Mucosa of stomach (tissue), 1 donor: Measurements from ENCODE around the gene TRAF1.

Source experiments
- H3K27me3 ChIP-seq: one replicate; pipeline ENCODE4 v1.7.0; 2013; ENCODE audit warnings: mild to moderate bottlenecking, low read length; ENCODE audit not compliant: control insufficient read depth, insufficient read depth
- H3K36me3 ChIP-seq: one replicate; pipeline ENCODE4 v1.7.0; 2013; ENCODE audit warnings: low read length; ENCODE audit not compliant: control insufficient read depth, insufficient read depth
- H3K4me1 ChIP-seq: one replicate; pipeline ENCODE4 v1.7.0; 2013; ENCODE audit warnings: mild to moderate bottlenecking, low read length; ENCODE audit not compliant: control insufficient read depth, insufficient read depth
- H3K4me3 ChIP-seq: one replicate; pipeline ENCODE4 v1.7.0; 2013; ENCODE audit warnings: low read length
- H3K9ac ChIP-seq: one replicate; pipeline ENCODE4 v1.7.0; 2013; ENCODE audit warnings: mild to moderate bottlenecking, low read length, moderate library complexity
- H3K9me3 ChIP-seq: one replicate; pipeline ENCODE4 v1.7.0; 2013; ENCODE audit warnings: mild to moderate bottlenecking, low read length, moderate library complexity; ENCODE audit not compliant: control insufficient read depth
- donor health status: Pancreatic carcinoma.

The TRAF1 gene

DNA sequence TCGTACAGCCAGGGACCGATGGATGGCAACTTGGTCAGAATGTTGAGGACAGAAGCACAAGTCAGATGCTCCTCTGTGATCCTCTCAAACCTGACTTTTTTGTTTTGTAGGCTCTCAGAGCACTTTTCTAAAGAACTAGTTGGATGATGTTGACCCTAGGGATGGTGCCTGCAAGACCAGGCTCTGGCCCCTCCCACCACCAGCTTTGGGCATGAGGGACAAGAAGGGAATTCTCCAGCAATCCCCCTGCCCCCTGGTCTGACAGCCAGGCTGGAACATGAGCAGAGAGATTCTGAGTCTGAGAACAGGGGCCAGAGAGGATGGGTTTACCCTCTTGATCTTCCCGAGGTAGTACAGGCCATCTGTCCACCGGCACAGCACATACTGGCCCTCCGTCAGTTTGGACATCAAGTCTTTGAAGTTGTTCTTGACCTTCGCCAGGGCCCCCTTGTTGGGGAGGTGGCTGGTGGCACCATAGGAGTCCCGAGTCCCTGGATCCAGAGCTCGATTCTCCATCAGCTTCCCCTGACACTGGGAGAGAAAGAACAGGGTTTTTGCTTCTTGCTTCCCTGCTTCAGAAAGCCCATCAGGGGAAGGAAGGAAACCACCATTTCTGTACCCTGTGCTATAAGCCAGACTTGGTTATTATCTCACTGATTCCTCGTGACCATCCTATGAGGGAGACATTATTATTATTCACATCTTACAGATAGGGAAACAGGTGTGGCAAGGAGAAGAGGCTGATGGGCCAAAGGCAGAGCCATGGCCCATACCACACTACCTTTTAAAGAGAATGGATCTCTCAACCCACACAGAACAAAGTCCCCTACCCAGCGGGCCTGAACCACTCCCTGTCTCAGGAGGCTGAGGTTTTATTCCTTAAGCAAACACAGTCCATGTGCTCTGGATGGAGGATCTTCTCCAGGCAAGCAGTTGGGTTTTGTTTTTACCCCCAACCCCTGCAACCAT is 52.1 kb downstream of the TRAF1 start:
- no peak overlapping the region for H3K9ac ChIP-seq

GRCh38 chr9:120873512-120873911 is 53.1 kb downstream of the TRAF1 start:
- Histone ChIP-seq H3K36me3 (peaks cover 7% of the 10 kb centered on the region), H3K4me3 (no peak overlapping the region), H3K9me3 (no peaks in the 10 kb centered on the region), H3K27me3 (no peaks in the 10 kb centered on the region), H3K4me1 (peaks cover 10% of the 10 kb centered on the region), H3K9ac (no peak overlapping the region)

More for the DNA sequence above, 52.1 kb downstream of the TRAF1 start:
- no peak overlapping the region for H3K4me3 ChIP-seq
- H3K27me3 ChIP-seq, result no peaks in the 10 kb centered on the region
- H3K4me1 ChIP-seq, result peaks cover 10% of the 10 kb centered on the region
- H3K36me3 ChIP-seq, result peaks cover 7% of the 10 kb centered on the region
- H3K9me3 ChIP-seq, result no peaks in the 10 kb centered on the region

DNA sequence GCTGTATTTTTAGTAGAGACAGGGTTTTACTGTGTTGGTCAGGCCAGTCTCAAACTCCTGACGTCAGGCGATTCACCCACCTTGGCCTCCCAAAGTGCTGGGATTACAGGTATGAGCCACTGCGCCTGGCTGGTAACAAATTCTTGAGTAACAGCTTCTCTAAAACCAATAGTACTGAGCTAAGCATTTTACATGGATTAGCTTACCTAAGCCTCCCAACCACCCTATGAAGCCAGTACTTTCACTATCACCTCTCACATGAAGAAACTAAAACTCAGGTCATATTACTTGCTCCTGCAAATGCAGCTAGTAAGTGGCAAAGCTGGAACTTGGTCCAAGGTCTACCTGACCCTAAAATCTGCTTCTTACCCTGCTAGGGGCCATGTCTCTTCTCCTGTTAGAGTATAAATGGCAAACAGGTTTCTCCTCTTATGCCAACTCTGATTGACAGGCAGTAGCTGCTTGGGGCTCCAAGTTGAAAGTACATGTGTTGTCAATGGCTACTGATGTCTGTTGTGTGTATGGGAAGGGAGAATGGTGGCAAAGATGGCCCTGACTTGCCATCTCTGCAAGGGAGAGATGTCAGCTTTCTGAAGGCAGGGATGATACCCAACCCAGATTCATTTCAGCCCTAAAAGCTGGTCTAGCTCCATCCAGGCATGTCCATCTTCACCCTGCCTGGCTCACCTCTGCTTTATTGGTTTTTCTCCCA is 53.6 kb downstream of the TRAF1 start:
- H3K27me3 ChIP-seq, result no peaks in the 10 kb centered on the region
- no peak overlapping the region for H3K9ac ChIP-seq
- H3K4me3 ChIP-seq, result no peak overlapping the region
- peaks cover 12% of the 10 kb centered on the region for H3K4me1 ChIP-seq
- peaks cover 7% of the 10 kb centered on the region for H3K36me3 ChIP-seq
- no peaks in the 10 kb centered on the region for H3K9me3 ChIP-seq

DNA sequence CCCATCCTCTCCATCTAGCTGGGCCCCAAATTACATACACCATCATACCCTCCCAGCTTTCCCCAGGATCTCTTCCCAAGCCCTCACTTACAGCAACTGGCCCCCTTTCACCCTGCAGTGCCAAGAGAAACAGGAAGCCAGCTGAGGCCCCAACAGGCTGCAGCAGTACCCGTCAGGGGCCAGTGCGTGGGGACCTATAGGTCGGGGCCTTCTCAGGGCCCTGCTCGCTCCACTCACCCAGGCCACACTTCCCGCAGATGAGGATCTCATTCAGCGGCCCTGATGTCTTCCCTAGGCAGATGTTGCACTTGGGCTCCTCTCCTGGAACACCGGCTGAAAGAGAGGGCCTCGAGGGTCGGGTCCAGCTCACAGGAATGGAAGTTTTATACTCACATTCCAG is 56.4 kb downstream of the TRAF1 start:
- H3K27me3 ChIP-seq, result no peaks in the 10 kb centered on the region
- peaks cover 7% of the 10 kb centered on the region for H3K4me1 ChIP-seq
- H3K4me3 ChIP-seq, result no peak overlapping the region
- H3K36me3 ChIP-seq, result peaks cover 7% of the 10 kb centered on the region
- no peaks in the 10 kb centered on the region for H3K9me3 ChIP-seq
- H3K9ac ChIP-seq, result no peak overlapping the region

GRCh38 chr9:120869726-120870125 is 56.9 kb downstream of the TRAF1 start:
- peak overlapping the region; percentile 0 for H3K9ac ChIP-seq
- H3K36me3 ChIP-seq, result peaks cover 7% of the 10 kb centered on the region
- H3K4me3 ChIP-seq, result peak overlapping the region; percentile 85
- no peaks in the 10 kb centered on the region for H3K9me3 ChIP-seq
- H3K4me1 ChIP-seq, result peaks cover 7% of the 10 kb centered on the region
- H3K27me3 ChIP-seq, result no peaks in the 10 kb centered on the region

- H3K27me3 ChIP-seq, result no peaks in the 10 kb centered on the region
- peak overlapping the region; percentile 71 for H3K9ac ChIP-seq
- peaks cover 7% of the 10 kb centered on the region for H3K36me3 ChIP-seq
- no peaks in the 10 kb centered on the region for H3K9me3 ChIP-seq
- H3K4me1 ChIP-seq, result peaks cover 7% of the 10 kb centered on the region
- peak overlapping the region; percentile 85 for H3K4me3 ChIP-seq
Observed at GRCh38 chr9:120869360-120869687, 57.3 kb downstream of the TRAF1 start.

DNA sequence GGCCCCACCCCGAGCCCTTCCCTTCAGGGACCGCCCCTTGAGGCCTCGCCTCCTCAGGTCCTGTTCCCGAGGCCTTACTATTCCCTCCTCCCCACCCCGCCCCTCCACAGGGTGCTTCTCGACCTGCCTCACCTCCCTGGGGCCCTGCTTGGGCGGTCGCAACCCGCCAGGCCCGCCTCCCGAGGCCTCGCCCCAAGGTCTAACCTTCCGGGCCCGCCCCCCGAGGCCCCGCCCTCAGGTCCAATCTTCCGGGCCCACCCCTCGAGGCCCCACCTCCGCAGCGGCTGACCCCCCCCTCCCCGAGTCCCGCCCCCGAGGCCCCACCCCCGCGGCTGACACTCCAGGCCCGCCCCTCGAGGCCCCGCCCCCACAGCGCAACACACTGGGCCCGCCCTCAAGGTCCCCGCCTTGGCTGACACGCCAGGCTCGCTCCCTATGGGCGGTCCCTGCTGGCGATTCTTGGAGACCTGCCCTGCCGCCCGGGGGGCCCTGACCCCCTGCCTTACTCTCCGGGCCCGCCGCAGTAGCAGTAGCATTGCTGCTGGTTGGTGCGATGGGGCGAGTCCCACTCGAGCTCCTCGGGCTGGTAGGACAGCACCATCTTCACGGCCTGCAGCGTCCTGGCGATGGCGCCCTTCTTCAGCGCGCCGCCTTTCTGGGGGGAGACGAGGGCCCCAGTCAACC is 57.8 kb downstream of the TRAF1 start:
- H3K4me3 ChIP-seq, result peak overlapping the region; percentile 85
- no peaks in the 10 kb centered on the region for H3K9me3 ChIP-seq
- H3K4me1 ChIP-seq, result peaks cover 7% of the 10 kb centered on the region
- H3K27me3 ChIP-seq, result no peaks in the 10 kb centered on the region
- peaks cover 7% of the 10 kb centered on the region for H3K36me3 ChIP-seq
- H3K9ac ChIP-seq, result peak overlapping the region; percentile 71

DNA sequence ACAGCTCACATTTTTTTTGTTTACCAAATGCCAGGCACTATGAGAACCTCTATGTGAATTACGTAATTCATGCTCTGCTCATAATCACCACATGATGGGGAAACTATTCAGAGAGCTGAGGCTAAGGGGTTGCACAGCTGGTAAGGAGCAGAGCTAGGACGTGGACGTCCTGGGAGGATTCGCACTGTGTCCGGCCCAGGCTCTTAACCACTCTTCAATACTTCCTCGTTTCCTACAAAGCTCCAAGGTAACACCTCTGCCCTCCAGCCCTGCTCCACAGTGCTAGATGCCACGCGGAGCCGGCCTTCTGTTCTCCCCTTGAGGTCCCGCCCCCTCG is 58.3 kb downstream of the TRAF1 start:
- Histone ChIP-seq H3K4me1 (peaks cover 7% of the 10 kb centered on the region), H3K4me3 (peak overlapping the region; percentile 6), H3K9me3 (no peaks in the 10 kb centered on the region), H3K27me3 (no peaks in the 10 kb centered on the region), H3K36me3 (peaks cover 3% of the 10 kb centered on the region), H3K9ac (peak overlapping the region; percentile 45)

DNA sequence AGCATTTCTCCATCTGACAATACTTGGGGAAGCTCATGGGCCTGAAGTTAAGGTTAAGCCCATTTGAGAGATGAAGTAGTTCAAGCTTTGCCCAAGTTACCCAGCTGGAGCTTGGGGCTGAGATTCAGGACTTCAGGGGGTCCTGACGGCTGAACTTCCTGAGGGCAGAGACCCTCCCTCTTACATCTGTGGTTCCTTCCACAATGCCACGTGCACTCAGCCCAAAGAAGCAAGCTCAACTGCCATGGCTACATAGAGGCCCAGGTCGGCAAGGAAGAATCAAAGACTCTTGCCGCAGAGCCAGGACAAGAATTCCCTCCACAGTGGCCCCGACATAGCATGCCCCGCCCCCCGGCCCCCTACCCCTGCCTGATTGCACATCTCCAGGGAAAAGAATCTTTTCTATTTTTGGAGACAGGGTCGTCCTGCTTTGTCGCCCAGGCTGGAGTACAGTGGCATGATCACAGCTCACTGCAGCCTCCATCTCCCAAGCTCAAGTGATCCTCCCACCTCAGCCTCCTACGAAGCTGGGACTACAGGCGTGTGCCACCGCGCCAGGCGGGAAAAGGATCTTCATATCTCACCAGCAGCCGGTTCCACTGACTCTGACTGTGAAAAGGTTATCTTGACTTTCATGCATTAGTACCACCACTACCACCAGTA is 58.8 kb downstream of the TRAF1 start:
- Histone ChIP-seq H3K36me3 (no peaks in the 10 kb centered on the region), H3K4me1 (peaks cover 7% of the 10 kb centered on the region), H3K4me3 (peak overlapping the region; percentile 6), H3K9ac (peak overlapping the region; percentile 45), H3K9me3 (no peaks in the 10 kb centered on the region), H3K27me3 (no peaks in the 10 kb centered on the region)

DNA sequence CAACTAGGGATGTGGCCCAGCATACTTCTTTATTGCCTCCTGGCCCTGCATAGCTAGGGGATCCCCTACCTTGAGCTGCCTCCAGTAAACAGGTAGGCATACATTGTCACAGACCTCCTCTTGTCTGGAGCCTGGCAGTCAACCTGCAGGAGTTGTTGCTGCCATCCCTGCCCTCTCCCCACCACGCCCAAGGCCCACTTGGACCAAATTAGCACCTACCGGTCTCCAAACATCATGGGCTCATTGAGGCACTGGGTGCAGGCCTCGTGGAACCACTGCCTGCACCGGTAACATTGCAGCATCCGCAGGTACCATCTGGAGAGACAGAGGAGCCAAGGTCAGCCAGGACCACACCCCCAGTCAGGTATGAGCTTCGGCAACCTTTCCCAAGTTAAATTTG is 59.9 kb downstream of the TRAF1 start:
- no peak overlapping the region for H3K4me3 ChIP-seq
- H3K27me3 ChIP-seq, result no peaks in the 10 kb centered on the region
- no peak overlapping the region for H3K9ac ChIP-seq
- H3K4me1 ChIP-seq, result peaks cover 7% of the 10 kb centered on the region
- H3K9me3 ChIP-seq, result no peaks in the 10 kb centered on the region
- H3K36me3 ChIP-seq, result no peaks in the 10 kb centered on the region

GRCh38 chr9:120865809-120866208 is 60.8 kb downstream of the TRAF1 start:
- Histone ChIP-seq H3K9me3 (no peaks in the 10 kb centered on the region), H3K36me3 (no peaks in the 10 kb centered on the region), H3K4me3 (no peak overlapping the region), H3K9ac (no peak overlapping the region), H3K4me1 (peaks cover 7% of the 10 kb centered on the region), H3K27me3 (no peaks in the 10 kb centered on the region)
